Measurements from ENCODE around the gene CD40LG.
A peak's percentile ranks its signal among the peaks of the same experiment; 100 is the strongest.

The CD40LG gene

GRCh38 chrX:136647677-136648360 is at the start of gene CD40LG:
Gene CD40LG (plus strand): TSS chrX:136648158. CDS start chrX:136648249, 91 bp downstream.
- DNase-seq: no peak

DNA sequence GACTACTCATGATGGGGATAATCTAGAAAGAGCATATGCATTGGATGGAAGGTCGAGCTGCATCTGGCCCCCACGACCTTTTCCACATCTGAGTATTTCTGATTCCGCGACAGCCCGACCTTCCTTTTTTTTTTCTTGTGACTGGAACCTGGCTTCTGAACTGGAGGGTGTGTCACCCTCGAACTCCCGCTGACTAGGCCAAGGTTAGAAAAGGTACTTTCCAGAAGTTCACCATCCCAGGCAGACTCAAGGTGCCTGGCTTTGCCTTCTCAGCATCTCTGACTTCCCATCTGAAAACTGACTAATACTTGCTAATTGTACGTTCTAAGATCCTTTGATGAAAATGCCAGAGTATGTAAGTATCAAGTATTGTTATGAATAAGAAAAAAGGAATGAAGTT is 49.3 kb upstream of the CD40LG start:
- DNase-seq: no peak

DNA sequence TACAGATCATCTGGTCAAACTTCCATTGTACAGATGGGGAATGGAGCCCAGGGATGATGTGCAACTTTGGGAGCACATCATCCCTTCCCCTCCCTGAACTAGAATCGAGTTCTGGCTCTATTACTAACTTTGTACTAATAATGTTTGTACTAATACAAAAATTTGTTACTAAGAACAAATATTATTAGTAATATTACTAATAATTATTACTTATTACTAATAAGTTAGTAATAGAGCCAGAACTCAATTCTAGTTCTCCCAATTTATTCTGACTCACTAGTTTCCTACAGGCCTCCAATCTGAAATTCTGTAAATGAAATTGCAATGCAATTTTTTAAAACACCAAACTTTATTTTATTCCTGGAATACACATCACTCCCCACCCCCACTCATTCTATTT is 47.9 kb upstream of the CD40LG start:
- DNase-seq: no peak

DNA sequence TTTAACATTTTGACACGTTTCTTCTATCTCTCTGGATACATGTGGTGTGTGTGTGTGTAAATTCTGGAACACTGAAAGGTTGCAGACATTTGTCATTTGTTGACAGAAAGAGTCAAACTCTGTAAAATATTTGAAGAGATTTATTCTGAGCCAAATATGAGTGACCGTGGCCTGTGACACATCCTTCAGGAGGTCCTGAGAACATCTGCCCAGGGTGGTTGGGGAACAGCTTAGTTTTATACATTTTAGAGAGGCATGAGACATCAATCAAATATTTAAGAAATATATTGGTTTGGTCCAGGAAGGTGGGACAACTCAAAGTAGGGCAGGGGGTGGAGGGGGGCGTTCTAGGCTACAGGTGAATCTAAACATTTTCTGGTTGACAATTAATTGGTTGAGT is 40.7 kb upstream of the CD40LG start:
- DNase-seq: no peak

GRCh38 chrX:136608295-136608933 is 39.5 kb upstream of the CD40LG start:
- peak; percentile 56 for DNase-seq

DNA sequence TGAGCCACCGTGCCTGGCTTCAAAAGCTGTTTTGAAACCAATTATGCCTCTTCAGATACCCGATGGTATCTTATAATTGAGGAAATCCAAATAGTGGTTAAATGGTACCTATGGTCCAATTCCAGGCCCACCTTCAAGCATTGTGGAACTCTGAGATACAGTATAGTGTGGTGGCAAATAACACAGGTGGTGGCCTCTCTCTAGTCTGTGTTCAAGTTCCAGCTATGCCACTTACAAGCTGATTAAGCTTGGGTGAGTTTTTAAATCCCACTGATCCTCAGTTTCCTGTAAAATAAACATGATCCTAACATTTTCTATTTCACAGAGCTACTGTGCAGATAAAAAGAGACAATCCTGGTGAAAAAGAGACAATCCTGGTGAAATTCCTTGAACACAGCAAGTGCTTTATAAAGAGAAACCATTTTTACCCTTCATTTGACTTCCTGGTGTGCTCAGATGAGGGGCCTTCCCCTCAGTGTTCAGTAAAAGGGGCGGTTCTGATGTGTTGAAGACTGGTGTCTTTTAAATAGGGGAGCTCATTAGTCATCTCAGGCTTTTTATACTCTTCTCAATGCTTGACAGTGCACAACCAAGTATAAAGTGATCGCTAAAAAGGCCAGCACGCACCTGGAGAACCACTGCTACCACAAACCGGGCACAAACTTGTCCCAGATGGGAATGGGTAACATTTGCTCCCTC is 30.8 kb upstream of the CD40LG start:
- DNase-seq: no peak

DNA sequence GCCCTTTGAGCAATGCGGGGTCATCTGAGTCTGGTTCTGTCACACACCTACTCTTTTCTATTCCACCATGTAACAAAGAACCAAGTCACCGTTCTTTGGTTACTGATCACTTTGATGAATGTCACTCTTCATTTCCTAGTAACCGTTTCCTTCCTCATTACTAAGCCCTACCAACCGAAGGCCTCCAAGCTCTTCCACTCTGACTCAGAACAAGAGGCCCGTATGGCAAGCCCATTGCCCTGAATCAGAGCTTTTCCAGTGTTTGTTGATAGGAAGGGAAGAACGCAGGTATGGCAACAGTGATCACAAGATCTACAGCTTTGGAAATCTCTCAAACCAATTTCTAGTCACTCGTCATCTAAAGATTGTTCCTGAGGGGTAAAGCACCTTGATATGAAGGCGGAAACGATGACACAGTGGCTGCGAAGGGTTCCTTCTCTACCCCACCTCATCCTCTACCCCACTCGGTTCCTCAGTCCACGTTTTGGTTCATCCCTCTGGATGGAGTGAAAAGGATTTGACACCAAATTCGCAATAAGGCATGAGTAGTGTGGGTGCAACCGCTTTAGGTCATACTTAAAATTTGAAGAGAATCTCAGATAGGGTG is 28.0 kb upstream of the CD40LG start:
- peak; percentile 40 for DNase-seq

DNA sequence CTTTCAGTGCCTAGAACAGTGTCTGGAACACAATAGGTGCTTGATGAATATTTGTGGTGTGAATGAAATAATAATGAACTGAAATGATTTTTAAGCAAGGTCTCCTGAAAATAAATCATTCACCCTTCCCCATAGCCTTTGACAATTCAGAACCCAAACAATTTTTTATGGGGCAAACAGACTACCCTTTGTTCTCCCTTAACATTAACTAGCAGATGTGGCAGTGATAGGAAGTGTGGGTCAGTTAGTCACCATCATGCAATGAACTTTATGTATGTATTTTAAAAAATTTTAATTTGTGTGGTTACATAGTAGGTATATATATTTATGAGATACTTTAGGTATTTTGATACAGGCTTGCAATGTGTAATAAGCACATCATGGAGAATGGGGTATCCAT is 27.2 kb upstream of the CD40LG start:
- no peak for DNase-seq

DNA sequence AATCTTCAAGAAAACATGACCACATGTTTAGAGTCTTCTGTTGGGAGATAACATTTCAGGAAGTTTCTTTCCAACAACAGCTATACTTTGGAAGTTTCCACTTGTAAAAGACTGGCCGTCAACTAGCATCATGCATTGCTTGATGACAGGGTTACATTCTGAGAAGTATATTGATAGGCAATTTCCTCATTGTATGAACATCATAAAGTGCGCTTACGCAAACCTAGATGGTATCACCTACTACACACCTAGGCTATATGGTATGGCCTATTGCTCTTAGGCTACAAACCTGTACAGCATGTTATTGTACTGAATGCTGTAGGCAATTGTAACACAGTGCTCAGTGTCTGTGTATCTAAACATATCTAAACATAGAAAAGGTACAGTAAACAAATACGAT is 25.4 kb upstream of the CD40LG start:
- no peak for DNase-seq

DNA sequence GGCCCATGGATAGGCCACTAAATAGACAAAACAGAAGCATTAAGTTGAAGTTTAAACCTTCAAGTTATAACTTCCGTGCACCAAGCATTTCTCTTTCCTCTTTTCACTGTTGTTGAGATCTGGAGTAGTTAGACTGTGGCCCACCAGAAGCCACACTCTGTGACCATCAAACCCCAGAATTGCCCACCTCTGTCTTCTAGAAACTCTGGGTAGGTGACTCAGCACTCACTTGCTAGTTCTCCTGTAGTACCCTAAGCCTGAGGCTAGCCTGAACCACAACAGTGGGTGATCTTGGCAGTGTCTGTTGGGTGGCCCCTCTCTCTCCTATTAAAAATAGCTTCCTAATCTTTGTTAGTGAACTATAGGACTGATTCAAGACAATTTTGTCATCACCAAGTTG is 24.6 kb upstream of the CD40LG start:
- DNase-seq: peak; percentile 60

DNA sequence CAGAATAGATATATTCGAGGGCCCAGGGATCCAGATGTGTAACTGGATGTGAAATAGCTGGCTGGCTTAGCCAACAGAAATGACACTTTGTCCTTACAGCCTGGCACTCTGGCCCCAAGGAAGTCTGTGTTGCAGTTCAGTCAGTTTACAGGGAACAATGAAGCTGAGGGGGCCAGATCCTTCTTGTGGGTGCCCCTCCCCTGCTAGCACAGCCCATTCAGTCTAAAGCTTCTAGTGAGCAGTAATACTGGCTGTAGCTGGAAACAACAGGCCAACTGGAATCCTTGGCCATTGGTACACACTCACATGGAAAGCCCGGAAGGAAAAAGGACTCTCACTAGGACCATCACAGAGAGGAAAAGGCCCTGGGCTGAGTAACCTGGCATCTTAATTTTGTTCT is 22.7 kb upstream of the CD40LG start:
- DNase-seq: no peak

DNA sequence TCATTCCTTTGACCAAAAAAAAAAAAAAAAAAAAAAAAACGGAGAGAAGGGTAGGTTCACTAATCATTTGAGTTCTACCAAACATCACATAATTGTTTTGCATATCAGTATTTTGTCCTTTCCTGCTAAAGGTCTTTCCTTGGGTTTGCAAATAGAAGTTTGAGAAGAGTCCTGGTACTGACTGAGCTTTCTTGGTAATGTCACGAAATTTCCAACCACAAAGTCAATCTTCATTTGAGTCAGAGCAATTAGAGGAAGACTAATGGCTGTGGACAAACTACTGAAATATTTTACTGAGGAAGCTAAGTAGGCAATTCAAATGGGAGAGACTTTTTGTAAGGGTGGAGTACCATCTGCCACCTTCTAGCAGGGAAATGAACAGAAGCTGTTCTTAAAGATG is 21.7 kb upstream of the CD40LG start:
- DNase-seq: no peak

DNA sequence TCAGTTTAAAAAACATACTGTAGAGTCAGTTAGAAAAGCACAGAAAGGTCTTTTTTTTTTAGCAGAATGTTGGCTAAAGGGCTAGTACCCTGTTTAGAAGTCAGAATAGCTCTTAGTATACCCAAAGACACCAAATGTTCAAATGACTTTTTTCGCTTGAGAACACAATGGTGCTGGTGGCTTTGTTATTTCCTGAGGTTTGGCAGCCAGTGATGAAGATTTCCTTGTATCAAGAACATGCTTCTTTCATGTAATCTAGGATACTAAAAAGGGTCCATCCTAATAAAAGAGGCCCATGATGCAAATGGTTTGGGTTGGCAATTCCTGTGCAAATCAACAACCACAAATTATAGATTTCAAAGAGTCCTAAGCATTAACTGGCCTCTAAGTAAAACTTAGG is 21.1 kb upstream of the CD40LG start:
- DNase-seq: no peak

GRCh38 chrX:136627409-136627808 is 20.5 kb upstream of the CD40LG start:
- peak; percentile 40 for DNase-seq

DNA sequence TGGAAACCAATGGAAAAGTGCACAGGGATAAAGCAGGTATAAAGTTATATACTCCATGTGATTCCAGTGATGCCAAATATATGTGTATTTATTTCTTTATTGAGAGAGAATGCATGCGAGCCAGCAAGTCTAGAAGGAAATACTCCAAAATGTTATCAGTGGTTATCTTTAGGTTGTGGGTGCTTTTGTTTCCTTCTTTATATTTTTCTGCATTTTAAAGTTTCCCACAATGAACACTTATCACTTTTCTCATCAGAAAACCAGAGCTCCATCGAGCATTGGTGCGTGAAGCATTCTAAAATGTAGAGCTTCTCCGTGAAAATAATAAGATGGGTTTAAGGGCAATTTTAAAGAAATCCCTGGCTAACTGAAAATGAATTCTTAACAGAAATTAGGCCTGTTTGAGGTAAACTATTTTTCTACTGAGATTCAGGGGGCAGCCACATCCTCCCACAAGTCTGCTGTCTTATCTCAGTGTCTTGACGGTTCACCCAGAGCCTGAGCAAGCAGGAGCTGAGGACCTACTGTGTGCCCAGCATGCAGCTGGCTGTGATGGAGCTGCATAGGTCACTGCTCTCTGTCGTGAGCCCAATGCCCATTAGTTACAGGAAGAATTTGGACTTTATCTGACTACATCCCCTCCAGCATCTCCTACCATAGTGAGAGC is 18.7 kb upstream of the CD40LG start:
- no peak for DNase-seq

DNA sequence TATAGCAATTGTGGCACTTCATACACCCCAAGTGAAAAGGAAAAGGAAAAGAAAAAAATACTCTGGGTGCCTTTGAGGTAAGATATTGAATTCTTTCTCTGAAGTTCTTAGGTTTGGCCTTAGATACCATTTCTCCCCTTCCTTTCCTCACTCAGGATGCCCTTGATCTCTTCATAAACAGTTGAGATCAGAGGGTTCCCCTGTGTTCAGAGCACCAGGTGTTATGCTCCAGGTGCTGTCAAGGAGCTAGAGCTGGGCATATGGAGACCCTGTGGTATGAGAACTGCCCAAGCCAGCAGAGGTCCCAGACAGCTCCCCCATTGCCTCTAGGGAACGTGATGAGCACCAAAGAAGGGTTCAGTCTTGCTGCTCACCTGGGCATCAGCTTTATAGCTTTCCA is 17.1 kb upstream of the CD40LG start:
- no peak for DNase-seq

GRCh38 chrX:136635235-136635634 is 12.7 kb upstream of the CD40LG start:
- no peak for DNase-seq

- DNase-seq: no peak
Observed at GRCh38 chrX:136636121-136636520, 11.8 kb upstream of the CD40LG start.

DNA sequence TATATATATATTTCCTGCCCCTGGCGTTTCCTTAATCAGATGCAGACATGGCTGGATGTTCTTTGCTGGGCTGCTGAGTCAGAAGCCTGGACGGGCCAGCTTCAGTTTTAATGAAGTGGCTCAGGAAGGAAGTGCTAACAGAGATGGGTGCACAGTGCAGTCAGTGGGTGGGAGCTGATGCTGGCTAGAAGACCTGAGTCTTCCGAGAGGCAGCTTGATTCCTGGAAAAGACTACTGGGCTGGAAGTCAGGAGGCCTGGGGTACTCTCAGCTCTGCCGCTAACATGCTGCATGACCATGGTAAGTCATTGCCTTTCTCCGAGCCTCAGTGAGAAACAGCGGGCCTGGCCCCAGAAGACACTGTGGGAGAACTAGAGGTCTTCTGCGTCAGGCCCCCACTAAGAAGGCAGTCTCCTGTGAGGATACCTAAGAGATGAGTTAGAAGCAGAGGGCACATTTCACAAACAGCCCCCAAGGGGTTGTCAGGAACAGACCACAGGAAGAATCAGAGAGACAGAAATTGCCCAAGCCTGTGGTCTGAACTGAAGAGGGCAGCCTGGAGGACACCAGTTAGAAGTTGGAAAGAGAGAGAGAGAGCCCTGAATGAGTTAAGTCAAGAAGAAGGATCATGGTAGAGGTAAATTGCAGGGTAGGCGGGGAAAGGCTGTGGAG is 8.3 kb upstream of the CD40LG start:
- DNase-seq: no peak

GRCh38 chrX:136643243-136643642 is 4.7 kb upstream of the CD40LG start:
- DNase-seq: no peak

DNA sequence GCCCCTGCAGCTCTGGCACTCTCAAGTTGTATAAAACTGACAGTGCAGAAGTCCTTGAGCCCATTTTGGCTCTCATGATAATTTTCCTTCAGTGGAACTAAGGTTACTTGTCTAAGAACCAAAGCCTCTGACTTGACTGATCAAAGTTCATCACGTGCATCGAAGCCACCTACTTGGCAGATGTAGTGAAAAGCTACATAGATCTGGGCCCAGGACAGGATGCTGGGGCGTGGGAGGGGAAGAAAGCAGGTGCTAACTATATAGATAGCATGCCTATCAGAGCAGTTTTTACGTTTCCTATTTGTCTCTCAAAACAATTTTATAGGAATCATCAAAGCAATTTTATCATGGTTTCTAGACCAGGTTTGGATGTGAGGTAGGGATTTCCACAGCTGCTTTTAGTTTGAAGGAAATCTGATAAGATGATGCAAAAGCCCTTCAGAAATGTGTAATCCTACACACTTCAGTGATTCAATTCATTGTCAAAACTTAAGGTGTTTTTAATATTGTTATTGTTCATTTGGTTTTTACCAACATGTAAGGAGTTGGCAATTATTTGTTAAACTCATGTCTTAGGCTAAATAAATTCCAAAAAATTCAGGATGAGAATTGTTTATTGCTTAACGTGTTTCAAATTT is 1.2 kb upstream of the CD40LG start:
- DNase-seq: peak; percentile 45

DNA sequence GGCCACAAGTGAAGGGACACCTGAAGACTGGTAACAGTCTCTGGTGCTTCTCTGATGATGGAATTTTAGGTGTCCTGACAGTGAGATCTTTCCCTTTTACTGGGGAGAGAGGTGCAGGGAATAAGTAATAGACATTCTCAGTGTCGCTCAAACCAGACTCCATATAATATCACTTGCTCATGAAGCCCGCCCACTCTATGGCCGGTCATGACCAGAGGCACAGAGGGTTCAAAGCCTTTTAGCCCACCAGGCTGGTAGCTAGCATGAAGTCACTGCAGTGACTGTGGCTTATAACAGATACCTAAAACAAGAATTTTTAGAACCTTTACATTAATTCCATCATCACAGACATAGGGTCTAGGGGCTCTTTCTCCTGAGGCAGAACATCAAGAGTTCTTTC is 2.9 kb downstream of the CD40LG start:
- no peak for DNase-seq

Data from stimulated activated CD8-positive, alpha-beta memory T cell treated with anti-CD3 and anti-CD28 coated beads, Interleukin-4, amount 100 ng/mL, for 48 hours (primary cell).